ENCODE data around the gene POU2F1.

POU2F1 gene

DNA sequence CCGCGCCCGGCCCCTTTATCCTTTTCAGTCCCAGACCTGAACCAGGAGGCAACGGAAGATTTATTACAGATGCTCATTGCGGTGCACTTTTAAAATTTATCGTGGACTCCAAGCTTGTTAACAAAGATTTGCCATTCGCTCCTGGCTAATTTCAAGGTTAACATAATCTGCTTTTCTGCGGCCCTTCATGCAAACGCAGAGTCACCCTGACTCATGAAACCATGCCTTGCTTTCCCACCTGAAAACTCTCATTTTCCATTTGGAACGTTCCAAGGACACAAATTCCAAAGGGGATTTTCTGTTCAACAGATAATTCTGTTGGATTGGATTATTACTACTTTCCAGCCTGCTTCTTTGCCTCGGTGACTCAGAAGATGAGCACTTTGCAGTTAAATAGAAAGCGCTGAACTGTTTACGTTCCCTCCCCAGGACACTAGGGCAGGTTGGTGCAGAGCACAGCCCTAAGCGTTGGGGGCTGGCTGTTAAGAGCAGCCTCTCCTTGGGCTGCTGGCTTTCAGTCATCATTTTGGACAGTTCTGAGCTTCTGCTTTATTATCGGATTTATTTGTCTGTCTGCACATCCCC is 246.5 kb downstream of the POU2F1 start:
- H3K4me3 ChIP-seq (ENCODE audit: insufficient read length, low read depth): no peak overlapping the region
- H3K4me1 ChIP-seq (ENCODE audit: insufficient read depth, insufficient read length): peaks cover 4% of the 10 kb centered on the region
- no peaks in the 10 kb centered on the region for H3K27me3 ChIP-seq (ENCODE audit: insufficient read depth, insufficient read length)
- peak; percentile 79 for DNase-seq (ENCODE audit: low read depth, low spot score)
- H3K36me3 ChIP-seq (ENCODE audit: insufficient read depth, insufficient read length, low read length): no peaks in the 10 kb centered on the region
- H3K9ac ChIP-seq (ENCODE audit: insufficient read length, low read depth): peak overlapping the region; percentile 26
- TF ChIP-seq YY1 (IDR thresholded peaks at IDR 0.05; ENCODE audit: insufficient read depth, insufficient read length) (no peak), ZNF274 (IDR thresholded peaks at IDR 0.05; ENCODE audit: low read depth, low read length) (no peak), SUZ12 (IDR thresholded peaks at IDR 0.05; ENCODE audit: extremely low read depth, insufficient read depth, insufficient read length) (no peak)
- H3K9me3 ChIP-seq (ENCODE audit: insufficient read depth, low read length): no peaks in the 10 kb centered on the region

GRCh38 chr1:167467752-167468151 is 247.1 kb downstream of the POU2F1 start:
- TF ChIP-seq ZNF274 (IDR thresholded peaks at IDR 0.05; ENCODE audit: low read depth, low read length) (no peak), SUZ12 (IDR thresholded peaks at IDR 0.05; ENCODE audit: extremely low read depth, insufficient read depth, insufficient read length) (no peak), YY1 (IDR thresholded peaks at IDR 0.05; ENCODE audit: insufficient read depth, insufficient read length) (no peak)
- no peaks in the 10 kb centered on the region for H3K36me3 ChIP-seq (ENCODE audit: insufficient read depth, insufficient read length, low read length)
- no peaks in the 10 kb centered on the region for H3K27me3 ChIP-seq (ENCODE audit: insufficient read depth, insufficient read length)
- no peak for DNase-seq (ENCODE audit: low read depth, low spot score)
- H3K9ac ChIP-seq (ENCODE audit: insufficient read length, low read depth): peak overlapping the region; percentile 26
- no peaks in the 10 kb centered on the region for H3K9me3 ChIP-seq (ENCODE audit: insufficient read depth, low read length)
- peaks cover 6% of the 10 kb centered on the region for H3K4me1 ChIP-seq (ENCODE audit: insufficient read depth, insufficient read length)
- no peak overlapping the region for H3K4me3 ChIP-seq (ENCODE audit: insufficient read length, low read depth)

- no peak for DNase-seq (ENCODE audit: low read depth, low spot score)
- no peak overlapping the region for H3K4me3 ChIP-seq (ENCODE audit: insufficient read length, low read depth)
- H3K4me1 ChIP-seq (ENCODE audit: insufficient read depth, insufficient read length): peaks cover 13% of the 10 kb centered on the region
- no peak for TF ChIP-seq YY1 (IDR thresholded peaks at IDR 0.05; ENCODE audit: insufficient read depth, insufficient read length)
- no peak for TF ChIP-seq ZNF274 (IDR thresholded peaks at IDR 0.05; ENCODE audit: low read depth, low read length)
- TF ChIP-seq SUZ12 (IDR thresholded peaks at IDR 0.05; ENCODE audit: extremely low read depth, insufficient read depth, insufficient read length): no peak
- H3K9me3 ChIP-seq (ENCODE audit: insufficient read depth, low read length): no peaks in the 10 kb centered on the region
- no peaks in the 10 kb centered on the region for H3K27me3 ChIP-seq (ENCODE audit: insufficient read depth, insufficient read length)
- H3K9ac ChIP-seq (ENCODE audit: insufficient read length, low read depth): no peak overlapping the region
- no peaks in the 10 kb centered on the region for H3K36me3 ChIP-seq (ENCODE audit: insufficient read depth, insufficient read length, low read length)
Observed at GRCh38 chr1:167469280-167469965, 248.7 kb downstream of the POU2F1 start.

DNA sequence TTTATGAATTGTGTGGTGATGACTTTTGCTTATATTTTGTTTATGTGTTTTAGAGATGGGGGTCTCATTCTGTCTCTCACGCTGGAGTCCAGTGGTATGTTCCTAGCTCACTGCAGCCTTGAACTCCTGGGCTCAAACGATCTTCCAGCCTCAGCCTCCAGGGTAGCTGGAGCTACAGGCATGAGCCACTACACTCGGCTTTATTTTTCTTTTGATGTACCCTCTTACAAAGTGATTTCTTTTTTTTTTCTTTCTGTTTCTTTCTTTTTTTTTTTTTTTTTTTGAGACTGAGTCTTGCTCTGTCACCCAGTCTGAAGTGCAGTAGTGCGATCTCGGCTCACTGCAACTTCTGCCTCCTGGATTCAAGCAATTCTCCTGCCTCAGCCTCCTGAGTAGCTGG is 250.9 kb downstream of the POU2F1 start:
- DNase-seq (ENCODE audit: low read depth, low spot score): no peak
- Histone ChIP-seq H3K9ac (ENCODE audit: insufficient read length, low read depth) (no peak overlapping the region), H3K27me3 (ENCODE audit: insufficient read depth, insufficient read length) (no peaks in the 10 kb centered on the region), H3K36me3 (ENCODE audit: insufficient read depth, insufficient read length, low read length) (no peaks in the 10 kb centered on the region), H3K9me3 (ENCODE audit: insufficient read depth, low read length) (peaks cover 4% of the 10 kb centered on the region; the same call in 1 of the 2 replicates), H3K4me1 (ENCODE audit: insufficient read depth, insufficient read length) (peaks cover 13% of the 10 kb centered on the region), H3K4me3 (ENCODE audit: insufficient read length, low read depth) (no peak overlapping the region)
- no peak for TF ChIP-seq YY1 (IDR thresholded peaks at IDR 0.05; ENCODE audit: insufficient read depth, insufficient read length)
- no peak for TF ChIP-seq SUZ12 (IDR thresholded peaks at IDR 0.05; ENCODE audit: extremely low read depth, insufficient read depth, insufficient read length)
- no peak for TF ChIP-seq ZNF274 (IDR thresholded peaks at IDR 0.05; ENCODE audit: low read depth, low read length)

DNA sequence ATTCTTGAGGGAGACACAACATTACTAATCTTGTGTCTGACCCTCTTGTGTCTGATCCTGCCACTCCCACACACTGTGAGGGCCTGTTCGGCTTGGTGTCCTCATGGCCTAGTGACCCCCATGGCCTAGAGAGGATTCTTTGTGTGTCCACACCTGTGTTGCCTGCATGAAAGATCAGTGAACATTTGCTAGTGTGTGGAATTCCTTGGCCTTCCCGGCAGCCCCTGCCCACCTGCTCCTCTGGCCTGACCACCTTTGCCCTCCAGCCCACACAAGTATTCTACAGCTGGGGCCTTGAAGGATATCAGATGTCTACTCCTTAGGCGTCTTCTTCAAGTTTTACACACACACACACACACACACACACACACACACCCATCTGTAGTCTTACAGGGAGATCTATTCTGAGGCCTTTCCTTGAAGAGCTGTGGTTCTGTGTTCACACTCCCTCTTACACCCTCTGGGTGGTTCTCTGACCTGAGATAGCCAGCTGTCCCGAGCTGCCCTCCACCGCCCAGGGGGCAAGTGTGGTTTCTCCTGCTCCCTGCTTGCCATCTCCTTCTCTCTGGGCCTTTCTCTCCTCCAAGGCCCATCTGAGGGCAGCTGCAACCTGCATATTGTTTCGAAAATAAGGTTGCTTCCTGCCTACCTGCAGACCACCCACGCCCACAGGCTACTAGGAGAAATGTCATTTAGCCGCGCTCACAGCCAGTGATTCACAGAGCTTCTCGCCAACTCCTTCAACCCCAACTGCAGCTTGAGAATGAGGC is 252.3 kb downstream of the POU2F1 start:
- no peak for TF ChIP-seq YY1 (IDR thresholded peaks at IDR 0.05; ENCODE audit: insufficient read depth, insufficient read length)
- no peak for TF ChIP-seq ZNF274 (IDR thresholded peaks at IDR 0.05; ENCODE audit: low read depth, low read length)
- no peak for TF ChIP-seq SUZ12 (IDR thresholded peaks at IDR 0.05; ENCODE audit: extremely low read depth, insufficient read depth, insufficient read length)
- Histone ChIP-seq H3K4me1 (ENCODE audit: insufficient read depth, insufficient read length) (peaks cover 13% of the 10 kb centered on the region), H3K9me3 (ENCODE audit: insufficient read depth, low read length) (peaks cover 4% of the 10 kb centered on the region; the same call in 1 of the 2 replicates), H3K27me3 (ENCODE audit: insufficient read depth, insufficient read length) (no peaks in the 10 kb centered on the region), H3K36me3 (ENCODE audit: insufficient read depth, insufficient read length, low read length) (no peaks in the 10 kb centered on the region), H3K4me3 (ENCODE audit: insufficient read length, low read depth) (no peak overlapping the region), H3K9ac (ENCODE audit: insufficient read length, low read depth) (no peak overlapping the region)
- no peak for DNase-seq (ENCODE audit: low read depth, low spot score)

GRCh38 chr1:167473761-167474160 is 253.1 kb downstream of the POU2F1 start:
- Histone ChIP-seq H3K4me3 (ENCODE audit: insufficient read length, low read depth) (no peak overlapping the region), H3K27me3 (ENCODE audit: insufficient read depth, insufficient read length) (no peaks in the 10 kb centered on the region), H3K9ac (ENCODE audit: insufficient read length, low read depth) (no peak overlapping the region), H3K9me3 (ENCODE audit: insufficient read depth, low read length) (peaks cover 4% of the 10 kb centered on the region; the same call in 1 of the 2 replicates), H3K36me3 (ENCODE audit: insufficient read depth, insufficient read length, low read length) (no peaks in the 10 kb centered on the region), H3K4me1 (ENCODE audit: insufficient read depth, insufficient read length) (peaks cover 13% of the 10 kb centered on the region)
- TF ChIP-seq YY1 (IDR thresholded peaks at IDR 0.05; ENCODE audit: insufficient read depth, insufficient read length) (no peak), SUZ12 (IDR thresholded peaks at IDR 0.05; ENCODE audit: extremely low read depth, insufficient read depth, insufficient read length) (no peak), ZNF274 (IDR thresholded peaks at IDR 0.05; ENCODE audit: low read depth, low read length) (no peak)
- DNase-seq (ENCODE audit: low read depth, low spot score): no peak

- Histone ChIP-seq H3K27me3 (ENCODE audit: insufficient read depth, insufficient read length) (no peaks in the 10 kb centered on the region), H3K9me3 (ENCODE audit: insufficient read depth, low read length) (peaks cover 4% of the 10 kb centered on the region; the same call in 1 of the 2 replicates), H3K4me1 (ENCODE audit: insufficient read depth, insufficient read length) (peaks cover 13% of the 10 kb centered on the region), H3K36me3 (ENCODE audit: insufficient read depth, insufficient read length, low read length) (no peaks in the 10 kb centered on the region), H3K9ac (ENCODE audit: insufficient read length, low read depth) (peak overlapping the region; percentile 24), H3K4me3 (ENCODE audit: insufficient read length, low read depth) (no peak overlapping the region)
- DNase-seq (ENCODE audit: low read depth, low spot score): no peak
- no peak for TF ChIP-seq SUZ12 (IDR thresholded peaks at IDR 0.05; ENCODE audit: extremely low read depth, insufficient read depth, insufficient read length)
- TF ChIP-seq YY1 (IDR thresholded peaks at IDR 0.05; ENCODE audit: insufficient read depth, insufficient read length): no peak
- no peak for TF ChIP-seq ZNF274 (IDR thresholded peaks at IDR 0.05; ENCODE audit: low read depth, low read length)
Observed at GRCh38 chr1:167474191-167474641, 253.5 kb downstream of the POU2F1 start.
